Measurements from ENCODE around the gene AUTS2. TPM values are rescaled to one million over a fixed set of nuclear protein-coding genes. Genes with fewer than 3 reads are reported as not detected.

AUTS2 gene
- total and polyA plus RNA-seq, 2 of the 8 experiments (the other 6 are each of a cell fraction or from before 2014, with no cell fraction given), result 25.9 to 101 TPM

DNA sequence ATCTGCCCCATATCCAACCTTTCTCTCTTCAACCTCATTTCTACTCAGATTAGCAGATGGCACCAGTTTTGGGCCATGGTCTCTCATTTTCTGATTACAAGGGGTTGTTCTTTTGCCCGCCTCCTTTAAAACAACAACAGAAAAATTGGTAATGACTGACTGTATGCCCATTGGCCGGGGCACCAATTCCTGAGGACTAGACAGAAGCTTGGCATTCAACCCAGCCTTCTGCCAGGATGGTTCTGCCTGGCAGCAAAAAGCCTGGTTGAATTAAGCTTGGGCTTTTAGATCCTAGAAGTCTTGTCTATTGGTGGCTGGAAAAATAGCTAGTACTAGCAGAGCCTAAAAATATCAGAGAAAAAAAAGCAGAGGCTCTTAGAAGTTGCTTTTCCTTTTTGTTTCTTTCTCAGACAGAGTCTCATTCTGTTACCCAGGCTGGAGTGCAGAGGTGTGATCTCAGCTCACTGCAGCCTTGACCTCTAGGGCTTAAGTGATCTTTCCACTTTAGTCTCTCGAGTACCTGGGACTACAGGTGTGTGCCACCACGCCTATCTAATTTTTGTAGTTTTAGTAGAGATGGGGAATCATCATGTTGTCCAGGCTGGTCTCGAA, 402.6 kb downstream of the AUTS2 start:
- Histone ChIP-seq H2BK15ac (ENCODE audit: low read length) (no peak overlapping the region), H3K4me1 (replicated peaks in 1 of 4; ENCODE audit: control insufficient read depth in 3 of 4, insufficient read depth in 4 of 4, low read length in 3 of 4) (no peaks in the 10 kb centered on the region), H3K4ac (replicated peaks; ENCODE audit: insufficient read length, low read depth, low read length) (no peak overlapping the region), H3K23ac (ENCODE audit: insufficient read length) (no peak overlapping the region), H3K14ac (ENCODE audit: insufficient read length) (no peak overlapping the region), H3K9me3 (ENCODE audit: insufficient read depth in 2 of 2, low read depth in 1 of 2, low read length in 1 of 2) (no peaks in the 10 kb centered on the region), H2BK5ac (ENCODE audit: low read depth, low read length) (no peak overlapping the region), H2BK20ac (ENCODE audit: low read length) (no peak overlapping the region), H3K4me3 (ENCODE audit: extremely low read depth in 1 of 4, insufficient read depth in 2 of 4, low read depth in 3 of 4, low read length in 4 of 4) (no peak overlapping the region), H4K8ac (ENCODE audit: extremely low read depth, insufficient read depth, low read length) (no peak overlapping the region), H3K9ac (replicated peaks in 1 of 4; ENCODE audit: extremely low read depth in 1 of 4, low read depth in 3 of 4, low read length in 3 of 4) (no peak overlapping the region), H3K79me2 (ENCODE audit: control insufficient read depth in 1 of 2, insufficient read depth in 2 of 2, low read length in 2 of 2) (no peaks in the 10 kb centered on the region), H4K91ac (replicated peaks; ENCODE audit: insufficient read length, low read length) (no peak overlapping the region), H4K20me1 (replicated peaks in 1 of 2; ENCODE audit: control insufficient read depth in 1 of 2, insufficient read depth in 2 of 2, low read length in 2 of 2) (no peaks in the 10 kb centered on the region), H2AFZ (ENCODE audit: low read length) (no peak overlapping the region), H3K79me1 (ENCODE audit: low read depth, low read length) (no peaks in the 10 kb centered on the region), H3K23me2 (ENCODE audit: low read depth, low read length) (no peaks in the 10 kb centered on the region), H3K36me3 (ENCODE audit: control insufficient read depth in 2 of 4, insufficient read depth in 4 of 4, low read length in 3 of 4) (no peaks in the 10 kb centered on the region), H2AK5ac (ENCODE audit: low read depth, low read length) (no peak overlapping the region), H3K18ac (ENCODE audit: extremely low read depth, low read length) (no peak overlapping the region), H4K5ac (ENCODE audit: insufficient read length, low read depth, low read length) (no peak overlapping the region), H3K27me3 (replicated peaks in 1 of 4; ENCODE audit: control insufficient read depth in 3 of 4, extremely low read depth in 1 of 4, insufficient read depth in 3 of 4, low read length in 3 of 4) (no peaks in the 10 kb centered on the region), H2BK12ac (ENCODE audit: low read depth, low read length) (no peak overlapping the region), H3K56ac (replicated peaks; ENCODE audit: insufficient read length, low read depth, low read length) (no peak overlapping the region), H3K27ac (ENCODE audit: low read depth, low read length) (no peak overlapping the region), H3K4me2 (ENCODE audit: insufficient read depth in 1 of 2, low read depth in 2 of 2, low read length in 2 of 2) (no peak overlapping the region), H2BK120ac (replicated peaks; ENCODE audit: low read depth, low read length) (no peak overlapping the region)
- ChIA-PET CTCF (ENCODE audit: partially characterized antibody) (interaction anchor here (1.1 to 1.2 kb wide), 3 partner anchors 10 to 68 kb away, joined by 4 to 6 read pairs (median 4); no protein-coding TSS in a partner anchor), POLR2A (ENCODE audit: partially characterized antibody) (no interaction called here)
- FAIRE-seq, result no peak
- 90% methylated on average over 5 of the region's 5 CpGs; no CpG with 5 or more reads in 1 of the 2 experiments for WGBS, 2 experiments (ENCODE audit: extremely low coverage in 1 of 2, insufficient coverage in 1 of 2, insufficient read length in 1 of 2, insufficient replicate concordance in 2 of 2, low coverage in 1 of 2, low lambda C conversion rate in 2 of 2, missing lambda C conversion rate in 1 of 2)
- no peak for DNase-seq (ENCODE audit: low read depth in 1 of 2, low spot score in 2 of 2)
- no peak for TF ChIP-seq BCL11A (IDR thresholded peaks at IDR 0.05; ENCODE audit: low read depth in 2 of 2, low read length in 2 of 2)
- no peak for TF ChIP-seq HDAC6 (IDR thresholded peaks at IDR 0.05; ENCODE audit: low read depth, low read length)
- no peak for TF ChIP-seq TEAD4 (IDR thresholded peaks at IDR 0.05; ENCODE audit: low read depth, low read length)
- TF ChIP-seq SP2 (IDR thresholded peaks at IDR 0.05; ENCODE audit: low read length), result no peak
- no peak for TF ChIP-seq TAF1 (IDR thresholded peaks at IDR 0.05; ENCODE audit: low read depth, low read length)
- TF ChIP-seq SIN3A (conservative IDR thresholded peaks at IDR 0.05 in 1 of 2, IDR thresholded peaks at IDR 0.05 in 1 of 2; ENCODE audit: low read depth in 1 of 2, low read length in 2 of 2), result no peak
- no peak for TF ChIP-seq PHF8 (conservative IDR thresholded peaks at IDR 0.05; ENCODE audit: low read depth, low read length)
- TF ChIP-seq, protein P1, sequence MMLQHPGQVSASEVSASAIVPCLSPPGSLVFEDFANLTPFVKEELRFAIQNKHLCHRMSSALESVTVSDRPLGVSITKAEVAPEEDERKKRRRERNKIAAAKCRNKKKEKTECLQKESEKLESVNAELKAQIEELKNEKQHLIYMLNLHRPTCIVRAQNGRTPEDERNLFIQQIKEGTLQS (IDR thresholded peaks at IDR 0.05; ENCODE audit: insufficient read depth, low read depth, low read length), result no peak
- no peak for TF ChIP-seq TBP (IDR thresholded peaks at IDR 0.05; ENCODE audit: low read depth, low read length)
- TF ChIP-seq GABPA (IDR thresholded peaks at IDR 0.05; ENCODE audit: borderline replicate concordance, insufficient read depth, low read length), result no peak
- TF ChIP-seq CBX8 (IDR thresholded peaks at IDR 0.05; ENCODE audit: borderline replicate concordance, low read depth, low read length), result no peak
- no peak for TF ChIP-seq CREB1 (IDR thresholded peaks at IDR 0.05)
- TF ChIP-seq ZNF274 (IDR thresholded peaks at IDR 0.05; ENCODE audit: borderline replicate concordance, extremely low read depth, low read length), result no peak
